Endothelial cell of umbilical vein (primary cell): ENCODE results near the gene KIAA1671. TPM values are rescaled to one million over a fixed set of nuclear protein-coding genes. Genes with fewer than 3 reads are reported as not detected.
"Not testable (repeated sequence)": the region's sequence is repeated elsewhere in the genome, so short reads cannot be mapped to it uniquely, and the experiment has no call there.

Source experiments
- BruUV-seq: library from RNA; stranded (reverse); fragments of 400-500 nt; replicated peaks from 2 replicates; lab custom pipeline; 2021; lab: Mats Ljungman, UMichigan
- CTCF ChIA-PET: fragments of 300-600, 350-600 bp; sonication (Branson Sonifier 250); formaldehyde crosslinking; loops from one replicate; lab custom pipeline; 2021; ENCODE audit warnings: antibody characterized with exemption, inconsistent platforms; lab: Charles Lee
- POLR2A ChIA-PET: fragments of 300-600, 350-600 bp; sonication (Branson Sonifier 250); formaldehyde crosslinking; loops from one replicate; lab custom pipeline; 2021; ENCODE audit warnings: antibody characterized with exemption, inconsistent platforms; lab: Charles Lee
- DNase-seq: peaks from one replicate; pipeline ENCODE4 v3.0.0-alpha.2; 2011; ENCODE audit warnings: low read depth, low spot score
- FAIRE-seq: peaks from 2 replicates; lab custom pipeline; 2011; peaks lifted over from hg19 to GRCh38; lab: Jason Lieb, UNC
- H2AFZ ChIP-seq: 2 replicates; pipeline ENCODE4 v1.6.0; 2012; ENCODE audit warnings: low read depth, low read length, control low read depth, inconsistent platforms
- H3K27ac ChIP-seq: 2 replicates; pipeline ENCODE4 v1.5.1; 2011; ENCODE audit warnings: low read depth, mild to moderate bottlenecking, control low read depth, low read length, moderate library complexity; ENCODE audit not compliant: insufficient read depth
- H3K27me3 ChIP-seq, 2 experiments: 2 replicates each; pipeline versions ENCODE4 v1.6.0 to v1.6.1; 2011; ENCODE audit warnings: low read length in 2 of 2, mixed read lengths in 1 of 2; ENCODE audit not compliant: control insufficient read depth in 2 of 2, insufficient read depth in 2 of 2
- H3K36me3 ChIP-seq, 2 experiments: 2 replicates in 1 of 2; 3 replicates in 1 of 2; pipeline ENCODE4 v1.5.1; 2011; ENCODE audit warnings: low read length in 2 of 2, mild to moderate bottlenecking in 1 of 2, moderate library complexity in 1 of 2; ENCODE audit not compliant: control insufficient read depth in 2 of 2, insufficient read depth in 2 of 2; ENCODE audit errors: extremely low read depth in 1 of 2
- H3K4me1 ChIP-seq: 3 replicates; pipeline ENCODE4 v1.5.1; 2011; ENCODE audit warnings: mild to moderate bottlenecking, low read length; ENCODE audit not compliant: control insufficient read depth, insufficient read depth; ENCODE audit errors: extremely low read depth
- H3K4me2 ChIP-seq: 2 replicates; pipeline ENCODE4 v1.6.1; 2011; ENCODE audit warnings: low read length, control low read depth, mixed read lengths; ENCODE audit not compliant: insufficient read depth
- H3K4me3 ChIP-seq, 3 experiments: fragments of 200-600 bp in 1 of 3; sonication (generic), shearing (Covaris generic) in 1 of 3; replicated peaks in 1 of 3; 2 replicates each; pipeline ENCODE4 v1.5.1; 2011 to 2016; ENCODE audit warnings: control low read depth in 3 of 3, low read length in 3 of 3, mild to moderate bottlenecking in 2 of 3, inconsistent platforms in 1 of 3, low read depth in 1 of 3, moderate library complexity in 1 of 3; ENCODE audit not compliant: insufficient read depth in 1 of 3
- H3K79me2 ChIP-seq: 2 replicates; pipeline ENCODE4 v1.6.0; 2012; ENCODE audit warnings: low read length, inconsistent platforms; ENCODE audit not compliant: control insufficient read depth, insufficient read depth
- H3K9ac ChIP-seq: replicated peaks from 2 replicates; pipeline ENCODE3; 2011; ENCODE audit warnings: low read length, control low read depth; ENCODE audit not compliant: insufficient read depth; ENCODE audit errors: extremely low read depth
- H3K9me1 ChIP-seq: replicated peaks from 3 replicates; pipeline ENCODE4 v1.6.0; 2011; ENCODE audit warnings: mild to moderate bottlenecking, low read length; ENCODE audit not compliant: control insufficient read depth, insufficient read depth; ENCODE audit errors: extremely low read depth
- H3K9me3 ChIP-seq: replicated peaks from 2 replicates; pipeline ENCODE4 v1.5.1; 2012; ENCODE audit warnings: low read length, inconsistent platforms; ENCODE audit not compliant: control insufficient read depth, insufficient read depth
- H4K20me1 ChIP-seq: replicated peaks from 2 replicates; pipeline ENCODE3; 2011; ENCODE audit warnings: mild to moderate bottlenecking, low read length; ENCODE audit not compliant: control insufficient read depth, insufficient read depth; ENCODE audit errors: extremely low read depth
- JUN ChIP-seq: IDR thresholded peaks from 2 replicates; pipeline ENCODE4 v1.6.1; 2011; ENCODE audit warnings: borderline replicate concordance, low read depth; ENCODE audit not compliant: insufficient read length, insufficient read depth
- POLR2AphosphoS5 ChIP-seq: IDR thresholded peaks from 2 replicates; pipeline ENCODE4 v1.6.1; 2012; ENCODE audit warnings: low read depth, mild to moderate bottlenecking, control low read depth, low read length, moderate library complexity; ENCODE audit not compliant: insufficient read depth
- dilution Hi-C: fragments of 300-500 bp; cut with MboI; formaldehyde crosslinking; loops from one replicate; pipeline ENCODE4 v1.15.0; 2019; ENCODE audit warnings: low sequenced_read_pairs; ENCODE audit not compliant: extremely low pct_ligation_motif_present
- intact Hi-C: fragments of 100-400 bp; cut with micrococcal nuclease; formaldehyde crosslinking; loops from one replicate; pipeline ENCODE4 v1.10.0; 2022
- polyA plus RNA-seq, 4 experiments: library from polyadenylated mRNA; depleted of rRNA in 3 of 4; stranded (reverse) in 3 of 4; unstranded in 1 of 4; fragments of >200 nt; gene quantifications; 2 replicates each; pipeline versions ENCODE4 v1.2.1 to v1.2.3, GENCODE V29; 2011 to 2012; ENCODE audit warnings: missing spikeins in 1 of 4
- total RNA-seq: library from RNA; stranded (reverse); gene quantifications from 2 replicates; pipeline ENCODE4 v1.2.3, GENCODE V29; 2021

Gene KIAA1671
- total and polyA plus RNA-seq, 2 donors (not counting 3 experiments of a cell fraction or from before 2014, with no cell fraction given), result 23.1 to 85.1 TPM

DNA sequence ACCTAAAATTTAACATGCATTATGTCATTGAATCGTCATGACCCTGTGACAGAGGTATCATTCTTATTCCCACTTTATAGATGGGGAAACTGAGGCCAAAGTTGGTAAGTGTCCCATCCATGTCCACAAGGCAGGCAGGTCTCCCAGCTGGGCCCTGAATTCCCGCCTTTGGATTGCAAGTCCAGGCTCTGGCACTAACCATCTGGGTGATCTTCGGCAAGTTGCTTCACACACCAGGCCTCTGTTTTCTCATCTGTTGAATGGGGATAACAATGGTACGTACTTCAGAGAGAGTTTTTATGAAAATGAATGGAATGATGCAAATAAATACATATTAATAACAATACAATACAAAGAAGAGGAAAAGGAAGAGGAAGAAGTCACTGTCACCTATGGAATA is 250.6 kb downstream of the KIAA1671 start:
- Histone ChIP-seq H3K79me2 (no peaks in the 10 kb centered on the region), H3K4me1 (no peaks in the 10 kb centered on the region), H3K9ac (no peak overlapping the region), H3K27ac (no peak overlapping the region), H3K36me3 (peaks cover 0 to 6% of the 10 kb centered on the region in 2 experiments), H3K4me3 (no peak overlapping the region), H3K9me1 (no peaks in the 10 kb centered on the region), H3K27me3 (no peaks in the 10 kb centered on the region), H4K20me1 (no peaks in the 10 kb centered on the region), H3K4me2 (no peak overlapping the region), H3K9me3 (no peaks in the 10 kb centered on the region), H2AFZ (no peak overlapping the region)
- BruUV-seq, result no TSS peak
- ChIA-PET CTCF (interaction anchor here (0.7 to 3.1 kb wide), 10 partner anchors 9 to 570 kb away, joined by 3 to 31 read pairs (median 10); partner anchors contain the start of gene CRYBB2), POLR2A (no interaction called here)
- FAIRE-seq (no peak), DNase-seq (no peak)
- dilution Hi-C loops, result no loop called here
- intact Hi-C loops, result loop anchor here (2.0 kb wide), 1 partner anchor 92 kb away; no protein-coding TSS in a partner anchor
- TF ChIP-seq JUN, result no peak
- TF ChIP-seq POLR2AphosphoS5, result no peak

DNA sequence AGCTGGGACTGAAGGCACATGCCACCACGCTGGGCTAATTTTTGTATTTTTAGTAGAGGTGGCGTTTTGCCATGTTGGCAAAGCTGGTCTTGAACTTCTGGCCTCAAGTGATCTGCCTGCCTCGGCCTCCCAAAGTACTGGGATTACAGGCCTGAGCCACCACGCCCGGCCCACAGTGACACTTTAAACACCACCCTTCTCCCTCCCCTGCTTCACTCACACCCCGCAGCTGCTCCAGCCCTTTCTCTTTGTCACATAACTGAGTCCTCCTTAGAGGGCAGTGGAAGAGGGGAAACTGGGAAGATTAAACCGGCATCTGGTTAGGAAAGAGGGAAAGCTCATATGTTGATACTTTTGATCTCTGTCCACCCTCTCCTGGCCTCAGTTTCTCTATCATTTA is 252.0 kb downstream of the KIAA1671 start:
- H3K9me3 ChIP-seq, dilution Hi-C loops, H3K9ac ChIP-seq, H3K4me3 ChIP-seq, POLR2A ChIA-PET, H3K4me1 ChIP-seq, H3K36me3 ChIP-seq, H3K4me2 ChIP-seq, intact Hi-C loops, H2AFZ ChIP-seq, FAIRE-seq, H3K9me1 ChIP-seq, H3K27me3 ChIP-seq, H4K20me1 ChIP-seq, H3K79me2 ChIP-seq, DNase-seq, BruUV-seq, H3K27ac ChIP-seq, CTCF ChIA-PET: not testable (repeated sequence)
